Left cardiac atrium (tissue), 4 donors: ENCODE results near the gene LDLR. TPM values are rescaled to one million over a fixed set of nuclear protein-coding genes. Genes with fewer than 3 reads are reported as not detected.
"Not testable (repeated sequence)": the region's sequence is repeated elsewhere in the genome, so short reads cannot be mapped to it uniquely, and the experiment has no call there.

Experiments
- ATAC-seq, 2 donors: fragments of 200-7000 bp; cut with Tn5 transposase; one replicate each; pipeline ENCODE4 v1.9.1; 2020; ENCODE audit warnings: mild to moderate bottlenecking in 2 of 2, moderate library complexity in 2 of 2
- DNase-seq: peaks from one replicate; pipeline ENCODE4 v3.0.0-alpha.2; 2020
- intact Hi-C, 2 donors: fragments of 100-400 bp; cut with DNase I; formaldehyde crosslinking; loops; one replicate each; pipeline versions ENCODE4 v1.14.1 to v1.15.1; 2022 to 2023
- total RNA-seq, 2 donors: library from RNA; stranded (reverse); fragmentation: NEBNext Ultra II Directional; extraction: Animal tissue kit (Norgen Biotek cat#: 25700); gene quantifications; one replicate each; pipeline ENCODE4 v1.2.1, GENCODE V29; 2021
- donor health status: DM: no; HTN: yes; CAD: no.
- donor health status: DM: no; HTN: yes; CAD: no; lungs with severe emphysema.
- donor health status: DM: yes; HTN: yes; CAD: no.
- donor health status: Dilated cardiomyopathy.

Gene LDLR
- total RNA-seq, 2 donors from 2014 or later = 24.4 to 80.0 TPM

DNA sequence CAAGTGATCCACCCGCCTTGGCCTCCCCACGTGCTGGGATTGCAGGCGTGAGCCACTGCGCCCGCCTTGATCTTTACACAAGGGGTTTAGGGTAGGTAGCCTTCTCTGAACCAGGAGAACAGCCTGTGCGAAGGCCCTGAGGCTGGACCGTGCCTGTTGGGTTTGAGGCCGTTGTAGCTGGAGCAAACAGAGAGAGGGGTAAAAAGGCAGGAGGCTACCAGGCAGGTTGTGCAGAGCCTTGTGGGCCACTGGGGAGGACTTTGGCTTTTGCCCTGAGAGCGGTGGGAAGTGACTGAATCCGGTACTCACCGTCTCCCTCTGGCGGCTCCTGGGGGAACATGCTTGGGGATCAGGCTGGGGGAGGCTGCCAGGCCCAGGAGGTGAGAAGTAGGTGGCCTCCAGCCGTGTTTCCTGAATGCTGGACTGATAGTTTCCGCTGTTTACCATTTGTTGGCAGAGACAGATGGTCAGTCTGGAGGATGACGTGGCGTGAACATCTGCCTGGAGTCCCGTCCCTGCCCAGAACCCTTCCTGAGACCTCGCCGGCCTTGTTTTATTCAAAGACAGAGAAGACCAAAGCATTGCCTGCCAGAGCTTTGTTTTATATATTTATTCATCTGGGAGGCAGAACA, 41.7 kb downstream of the LDLR start:
- DNase-seq (peak; percentile 78), ATAC-seq (peak; percentile 79 to 83)
- intact Hi-C loops = no loop called here

- DNase-seq = no peak
- ATAC-seq = no peak
Measured at GRCh38 chr19:11131471-11131870, 42.2 kb downstream of the LDLR start.

DNA sequence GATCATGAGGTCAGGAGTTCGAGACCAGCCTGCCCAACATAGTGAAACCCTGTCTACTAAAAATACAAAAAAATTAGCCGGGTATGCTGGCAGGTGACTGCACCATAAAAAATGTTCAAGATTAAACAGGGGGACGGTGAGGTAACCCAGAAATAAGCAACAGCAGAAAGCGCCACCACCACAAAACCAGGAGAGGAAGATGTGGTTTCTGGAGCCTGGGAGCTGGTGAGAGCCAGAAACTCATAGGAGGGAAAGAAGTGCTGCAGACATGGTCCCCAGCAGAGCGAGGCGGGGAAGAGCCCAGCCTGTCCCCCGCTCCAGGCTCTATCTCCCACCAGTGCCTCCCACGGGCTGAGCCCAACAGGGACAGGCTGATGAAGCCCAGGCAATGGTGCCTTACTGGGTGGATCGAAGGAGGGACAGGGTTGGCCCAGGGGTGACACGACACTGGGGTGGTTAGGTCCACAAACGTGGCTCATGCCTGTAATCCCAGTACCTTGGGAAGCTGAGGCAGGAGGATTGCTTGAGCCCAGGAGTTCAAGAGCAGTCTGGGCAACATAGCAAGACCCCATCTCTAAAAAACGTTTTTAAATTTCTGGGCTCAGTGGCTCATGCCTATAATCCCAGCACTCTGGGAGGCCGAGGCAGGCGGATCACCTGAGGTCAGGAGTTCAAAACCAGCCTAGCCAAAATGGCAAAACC, 47.3 kb downstream of the LDLR start:
- intact Hi-C loops = loop anchor here (2.0 to 5.0 kb wide), 2 partner anchors 66 to 68 kb away; no protein-coding TSS in a partner anchor
- DNase-seq = no peak
- no peak for ATAC-seq

More at GRCh38 chr19:11131471-11131870, 42.2 kb downstream of the LDLR start:
- intact Hi-C loops = no loop called here

- ATAC-seq (peak; percentile 54 to 60), DNase-seq (peak; percentile 89)
- intact Hi-C loops = loop anchor here (2.0 to 5.0 kb wide), 2 partner anchors 65 to 67 kb away; no protein-coding TSS in a partner anchor
Measured at GRCh38 chr19:11137542-11138384, 48.5 kb downstream of the LDLR start.

- peak; percentile 86 for DNase-seq
- peak; percentile 62 to 80 for ATAC-seq
- intact Hi-C loops = loop anchor here in 1 of 2 donors (5.0 kb wide), 1 partner anchor 64 kb away; no protein-coding TSS in a partner anchor
Measured at GRCh38 chr19:11138601-11139300, 49.5 kb downstream of the LDLR start.

DNA sequence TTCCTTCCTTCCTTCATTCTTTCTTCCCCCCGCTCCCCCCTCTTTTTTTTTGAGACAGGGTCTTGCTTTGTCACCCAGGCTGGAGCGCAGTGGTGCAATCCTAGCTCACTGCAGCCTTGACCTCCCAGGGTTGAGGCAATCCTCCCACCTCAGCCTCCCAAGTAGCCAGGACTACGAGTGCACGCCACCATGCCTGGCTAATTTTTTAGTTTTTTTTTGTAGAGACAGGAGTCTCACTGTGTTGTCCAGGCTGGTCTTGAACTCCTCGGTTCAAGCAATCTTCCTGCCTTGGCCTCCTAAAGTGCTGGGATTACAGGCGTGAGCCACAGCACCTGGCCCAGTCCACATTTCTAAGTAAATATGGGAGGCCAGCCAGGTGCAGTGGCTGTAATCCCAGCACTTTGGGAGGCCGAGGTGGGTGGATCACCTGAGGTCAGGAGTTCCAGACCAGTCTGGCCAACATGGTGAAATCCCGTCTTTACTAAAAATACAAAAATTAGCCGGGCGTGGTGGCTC, 50.8 kb downstream of the LDLR start:
- DNase-seq, ATAC-seq, intact Hi-C loops: not testable (repeated sequence)

DNA sequence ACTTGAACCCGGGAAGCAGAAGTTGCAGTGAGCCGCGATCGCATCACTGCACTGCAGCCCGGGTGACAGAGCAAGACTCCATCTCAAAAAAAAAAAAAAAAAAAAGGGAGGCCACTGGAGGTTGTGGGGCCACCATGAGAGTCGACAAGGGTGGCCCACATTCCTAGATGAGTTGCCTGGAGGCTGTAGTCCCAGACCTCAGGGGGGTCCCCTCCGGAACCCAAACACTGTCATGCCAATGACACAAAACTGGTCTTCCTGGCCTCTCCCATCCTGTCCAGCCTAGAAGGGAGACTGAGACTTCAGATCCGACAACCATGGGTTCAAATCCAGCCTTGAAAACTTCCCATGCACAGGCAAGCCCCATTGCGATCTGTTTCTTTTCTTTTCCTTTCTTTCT, 51.6 kb downstream of the LDLR start:
- DNase-seq = no peak
- intact Hi-C loops = no loop called here
- no peak for ATAC-seq

DNA sequence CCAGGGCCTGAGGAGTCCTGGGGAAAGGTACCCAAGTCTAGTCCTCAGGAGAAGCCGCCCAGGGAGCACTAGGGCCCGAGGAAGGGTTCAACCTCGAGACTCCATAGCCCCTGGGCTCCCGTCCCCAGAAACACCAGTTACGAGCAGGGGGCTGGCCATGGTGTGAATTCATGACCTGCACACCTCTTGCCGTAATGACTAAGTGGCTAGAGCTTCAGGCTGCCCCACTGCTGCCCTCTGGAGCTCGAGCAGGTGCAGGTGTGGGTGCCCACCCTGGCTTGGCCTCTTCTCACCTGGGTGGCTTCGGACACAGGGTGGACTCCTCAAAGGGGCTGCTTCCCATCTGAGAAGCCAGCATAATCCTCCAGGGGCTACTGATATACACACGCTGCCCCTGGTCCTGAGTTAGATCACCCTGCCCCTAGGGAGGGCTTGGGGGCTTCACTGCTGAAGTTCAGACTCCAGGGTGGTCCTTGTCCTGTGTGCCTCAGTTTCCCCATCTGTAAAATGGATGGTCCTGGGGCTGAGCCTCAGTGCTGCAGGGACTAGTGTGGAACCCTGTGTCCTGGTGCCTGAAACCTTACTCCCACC, 52.8 kb downstream of the LDLR start:
- no peak for ATAC-seq
- no peak for DNase-seq
- intact Hi-C loops = loop anchor here in 1 of 2 donors (2.0 kb wide), 1 partner anchor 55 kb away; the partner anchor contains the start of gene KANK2

GRCh38 chr19:11142528-11143171, 53.4 kb downstream of the LDLR start:
- intact Hi-C loops = loop anchor here in 1 of 2 donors (2.0 kb wide), 1 partner anchor 54 kb away; the partner anchor contains the start of gene KANK2
- ATAC-seq (peak; percentile 78 to 81), DNase-seq (peak; percentile 94)

DNA sequence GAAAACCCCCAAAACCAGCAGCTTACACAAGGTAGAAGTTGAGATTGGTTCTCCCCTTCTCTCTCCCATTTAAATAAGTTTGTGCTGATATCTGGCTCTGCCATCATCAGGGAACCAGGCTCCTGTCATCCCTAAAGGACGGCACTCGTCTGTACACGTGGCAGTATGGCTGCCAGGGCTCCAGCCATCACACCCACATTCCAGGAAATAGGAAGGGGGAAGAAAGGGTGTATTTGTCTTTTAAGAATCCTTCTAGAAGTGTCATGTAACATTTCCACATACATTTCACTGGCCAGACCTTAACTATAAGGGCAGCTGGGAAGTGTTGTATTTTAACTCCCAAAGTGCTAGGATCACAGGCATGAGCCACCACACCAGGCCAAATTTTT, 56.3 kb downstream of the LDLR start:
- ATAC-seq (no peak), DNase-seq (no peak)
- intact Hi-C loops = no loop called here

DNA sequence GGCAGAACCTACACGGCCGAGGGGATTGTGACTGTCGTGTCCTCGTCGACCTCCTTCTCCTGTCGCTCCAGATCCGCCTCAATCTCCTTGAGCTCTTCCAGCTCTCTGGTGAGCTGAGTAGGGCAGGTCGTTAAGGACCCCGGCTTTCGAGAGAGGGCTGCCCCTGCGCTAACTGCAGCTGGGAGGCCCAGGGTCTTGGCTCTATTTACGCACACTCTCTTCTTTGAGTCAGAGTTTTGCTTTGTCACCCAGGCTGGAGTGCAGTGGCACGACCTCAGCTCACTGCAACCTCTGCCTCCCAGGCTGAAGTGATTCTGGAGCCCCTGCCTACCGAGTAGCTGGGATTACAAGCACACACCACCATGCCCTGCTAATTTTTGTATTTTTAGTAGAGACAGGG, 58.7 kb downstream of the LDLR start:
- no peak for ATAC-seq
- intact Hi-C loops = no loop called here
- DNase-seq = no peak

GRCh38 chr19:11151181-11151580, 61.9 kb downstream of the LDLR start:
- peak in 1 of 2 donors; percentile 12 for ATAC-seq
- intact Hi-C loops = no loop called here
- DNase-seq = no peak

DNA sequence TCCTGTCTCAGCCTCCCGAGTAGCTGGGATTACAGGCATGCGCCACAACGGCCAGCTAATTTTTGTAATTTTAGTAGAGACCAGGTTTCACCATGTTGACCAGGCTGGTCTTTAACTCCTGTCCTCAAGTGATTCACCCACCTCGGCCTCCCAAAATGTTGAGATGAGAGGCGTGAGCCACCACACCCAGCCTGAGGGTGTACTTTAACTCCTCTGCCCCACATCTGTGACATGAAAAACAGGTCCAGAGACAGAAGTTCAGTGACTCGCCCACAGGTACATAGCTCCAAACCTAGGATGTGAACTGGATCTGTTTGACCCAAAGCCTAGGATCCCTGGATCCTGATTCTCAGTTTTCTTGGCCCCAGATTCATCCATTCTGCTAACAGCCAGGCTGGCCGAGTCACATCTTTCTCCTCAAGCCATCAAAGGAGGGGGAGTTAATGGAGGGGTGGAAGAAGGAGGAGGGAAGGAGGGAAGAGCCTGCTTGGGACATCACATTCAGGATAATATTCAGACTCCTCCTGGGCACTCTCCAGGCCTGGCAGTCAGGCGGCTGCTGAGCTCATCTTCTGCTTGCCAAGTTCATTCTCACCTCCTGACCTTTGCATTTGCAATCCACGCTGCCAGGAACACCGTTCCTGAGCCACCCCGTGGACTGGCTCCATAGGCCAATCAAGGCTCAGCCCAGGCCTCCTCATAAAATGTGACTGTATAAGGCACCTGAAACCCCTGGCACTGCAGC, 63.2 kb downstream of the LDLR start:
- DNase-seq (peak; percentile 78), ATAC-seq (peak; percentile 56 to 64)
- intact Hi-C loops = no loop called here

GRCh38 chr19:11154683-11155047, 65.4 kb downstream of the LDLR start:
- ATAC-seq (no peak), DNase-seq (no peak)
- intact Hi-C loops = no loop called here

DNA sequence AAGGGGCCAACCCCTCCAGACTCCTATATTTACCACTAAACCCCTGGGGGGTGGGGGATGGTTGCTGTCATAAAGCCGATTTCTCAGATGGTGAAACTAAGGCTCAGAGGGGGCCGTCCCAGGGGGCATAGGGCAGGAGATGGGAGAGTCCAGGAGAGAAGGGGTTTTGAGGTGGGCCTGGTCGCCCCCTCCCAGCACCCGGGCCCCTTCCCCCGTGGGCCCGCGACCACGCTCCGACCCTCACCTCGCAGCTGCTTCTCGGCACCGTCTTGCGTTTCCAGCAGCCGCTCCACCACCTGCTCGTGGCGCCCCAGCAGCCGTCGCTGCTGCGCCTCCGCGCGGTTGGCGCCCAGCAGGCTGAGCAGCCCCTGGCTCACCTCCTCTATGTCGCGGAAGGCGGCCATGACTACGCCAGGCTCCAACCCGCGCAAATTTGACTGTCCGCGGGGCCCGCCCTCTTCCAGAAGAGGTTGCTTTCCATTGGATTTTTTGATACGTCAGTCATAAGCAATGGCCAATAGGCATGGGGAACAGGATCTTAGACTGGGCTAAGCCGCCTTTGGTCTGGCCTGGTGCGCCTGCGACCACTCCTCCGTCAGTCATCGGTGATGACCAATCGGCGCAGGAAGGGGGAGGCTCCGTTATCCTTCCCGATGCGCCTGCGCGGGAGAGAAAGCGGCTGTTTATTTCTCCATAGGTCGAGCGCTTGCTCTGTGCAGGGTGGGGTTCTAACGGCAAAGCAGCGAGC, 66.3 kb downstream of the LDLR start, which contains the start of gene SPC24:
SPC24 (minus strand) TSS at position 410 of the 748 bp plus-strand sequence; CDS start at position 404, 6 bp downstream.
- ATAC-seq = peak; percentile 91 to 94
- peak; percentile 96 for DNase-seq
- intact Hi-C loops = no loop called here
